Mesendoderm (in vitro differentiated cells): ENCODE data around the gene MAP4.
"Not testable (repeated sequence)": the region's sequence is repeated elsewhere in the genome, so short reads cannot be mapped to it uniquely, and the experiment has no call there.

ENCODE experiments used
- DNase-seq: peaks from one replicate; pipeline ENCODE4 v3.0.0; 2013
- H2AK5ac ChIP-seq: 2 replicates; pipeline ENCODE4 v1.6.1; 2013; ENCODE audit warnings: low read length, inconsistent platforms
- H2BK120ac ChIP-seq: 2 replicates; pipeline ENCODE4 v1.6.1; 2013; ENCODE audit warnings: low read depth, mild to moderate bottlenecking, low read length, moderate library complexity, mixed read lengths
- H2BK15ac ChIP-seq: replicated peaks from 2 replicates; pipeline ENCODE4 v1.6.1; 2013; ENCODE audit warnings: low read depth, mild to moderate bottlenecking, moderate library complexity
- H2BK5ac ChIP-seq: 2 replicates; pipeline ENCODE4 v1.6.1; 2013; ENCODE audit warnings: low read length, inconsistent platforms
- H3K18ac ChIP-seq: 2 replicates; pipeline ENCODE4 v1.6.1; 2013; ENCODE audit warnings: mild to moderate bottlenecking, low read length, mixed read lengths
- H3K23ac ChIP-seq: one replicate; pipeline ENCODE4 v1.6.1; 2013; ENCODE audit warnings: low read length
- H3K27ac ChIP-seq: 2 replicates; pipeline ENCODE4 v1.5.1; 2013; ENCODE audit warnings: low read depth, mild to moderate bottlenecking, inconsistent platforms, low read length, moderate library complexity
- H3K27me3 ChIP-seq: 2 replicates; pipeline ENCODE4 v1.6.1; 2013; ENCODE audit warnings: low read length, control low read depth, mild to moderate bottlenecking, inconsistent platforms; ENCODE audit not compliant: insufficient read depth, poor library complexity
- H3K36me3 ChIP-seq: 2 replicates; pipeline ENCODE4 v1.6.1; 2013; ENCODE audit warnings: low read length, inconsistent platforms; ENCODE audit not compliant: control insufficient read depth, insufficient read depth
- H3K4ac ChIP-seq: one replicate; pipeline ENCODE4 v1.6.1; 2013; ENCODE audit warnings: low read depth, mild to moderate bottlenecking, low read length, moderate library complexity
- H3K4me1 ChIP-seq: 2 replicates; pipeline ENCODE4 v1.6.1; 2013; ENCODE audit warnings: low read depth, low read length, inconsistent platforms; ENCODE audit not compliant: control insufficient read depth
- H3K4me2 ChIP-seq: 2 replicates; pipeline ENCODE4 v1.6.1; 2013; ENCODE audit warnings: low read length
- H3K4me3 ChIP-seq: 2 replicates; pipeline ENCODE4 v1.5.1; 2013; ENCODE audit warnings: mild to moderate bottlenecking, low read length
- H3K56ac ChIP-seq: one replicate; pipeline ENCODE4 v1.6.1; 2013; ENCODE audit warnings: low read length
- H3K79me1 ChIP-seq: 2 replicates; pipeline ENCODE4 v1.6.1; 2013; ENCODE audit warnings: low read length, inconsistent platforms
- H3K79me2 ChIP-seq: 2 replicates; pipeline ENCODE4 v1.6.1; 2013; ENCODE audit warnings: mild to moderate bottlenecking, low read length; ENCODE audit not compliant: control insufficient read depth, insufficient read depth
- H3K9ac ChIP-seq: 2 replicates; pipeline ENCODE4 v1.6.1; 2013; ENCODE audit warnings: low read length, inconsistent platforms
- H4K5ac ChIP-seq: one replicate; pipeline ENCODE4 v1.6.1; 2013; ENCODE audit warnings: low read length
- H4K8ac ChIP-seq: one replicate; pipeline ENCODE4 v1.6.1; 2013; ENCODE audit warnings: low read depth, mild to moderate bottlenecking, control low read depth, low read length, moderate library complexity
- WGBS: extraction: QIAGEN DNeasy Blood & Tissue Kit; methylation state at CpG from one replicate; pipeline ENCODE4 v1.1.7; 2013; ENCODE audit warnings: low lambda C conversion rate, missing lambda C conversion rate; ENCODE audit not compliant: insufficient coverage; ENCODE audit errors: extremely low coverage; 5-methylcytosine and 5-hydroxymethylcytosine counted together

The MAP4 gene

DNA sequence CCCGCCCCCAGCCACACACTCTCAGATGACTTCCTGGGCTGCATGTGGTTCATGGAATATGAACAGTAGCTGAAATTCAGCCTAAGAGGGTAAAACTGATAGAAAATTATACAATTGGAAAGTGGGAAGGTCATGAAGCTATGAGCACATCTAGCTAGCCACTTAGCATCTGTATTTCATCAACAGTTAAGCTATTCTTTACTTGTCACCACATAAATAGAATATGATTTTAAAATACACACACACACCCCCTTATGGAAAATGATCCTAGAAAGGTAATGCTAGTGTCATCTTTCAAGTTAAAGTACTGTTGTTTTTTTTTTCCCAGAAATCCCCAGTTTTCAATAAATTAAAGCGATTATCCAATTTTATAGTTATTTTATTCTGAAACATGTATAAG, 3.6 kb downstream of the MAP4 start:
- Histone ChIP-seq H2BK15ac (no peak overlapping the region), H2AK5ac (no peak overlapping the region), H3K27ac (no peak overlapping the region), H3K9ac (no peak overlapping the region), H2BK120ac (no peak overlapping the region), H3K4me2 (no peak overlapping the region), H3K18ac (no peak overlapping the region), H2BK5ac (no peak overlapping the region), H4K8ac (no peak overlapping the region), H3K4ac (no peak overlapping the region), H4K5ac (no peak overlapping the region), H3K4me3 (no peak overlapping the region), H3K79me1 (peaks cover 26% of the 10 kb centered on the region), H3K36me3 (no peaks in the 10 kb centered on the region), H3K56ac (no peak overlapping the region), H3K27me3 (no peaks in the 10 kb centered on the region), H3K23ac (no peak overlapping the region), H3K4me1 (peaks cover 2% of the 10 kb centered on the region), H3K79me2 (peaks cover 36% of the 10 kb centered on the region)
- no peak for DNase-seq
- WGBS = no CpG with 5 or more reads among the region's 2 CpGs

DNA sequence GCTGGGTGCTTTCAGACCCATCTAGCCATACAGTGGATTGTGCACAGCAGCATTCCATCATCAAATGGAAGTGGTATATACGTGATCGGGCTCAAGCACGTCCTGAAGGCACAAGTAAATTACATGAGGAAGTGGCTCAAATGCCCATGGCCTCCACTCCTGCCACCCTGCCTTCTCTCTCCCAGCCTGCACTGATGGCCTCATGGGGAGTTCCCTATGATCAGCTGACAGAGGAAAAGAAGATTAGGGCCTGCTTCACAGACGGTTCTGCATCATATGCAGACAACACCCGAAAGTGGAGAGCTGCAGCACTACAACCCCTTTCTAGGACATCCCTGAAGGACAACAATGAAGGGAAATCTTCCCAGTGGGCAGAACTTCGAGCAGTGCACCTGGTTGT, 8.2 kb downstream of the MAP4 start:
- not testable (repeated sequence) for H2BK15ac ChIP-seq, H3K36me3 ChIP-seq, H3K56ac ChIP-seq, H4K5ac ChIP-seq, H3K23ac ChIP-seq, H3K4ac ChIP-seq, H3K4me3 ChIP-seq, H3K27me3 ChIP-seq, H2BK120ac ChIP-seq, H3K4me1 ChIP-seq, H3K18ac ChIP-seq, H3K27ac ChIP-seq, H4K8ac ChIP-seq, H3K4me2 ChIP-seq, H2BK5ac ChIP-seq, DNase-seq, H2AK5ac ChIP-seq, H3K9ac ChIP-seq
- no CpG with 5 or more reads among the region's 6 CpGs for WGBS
- Histone ChIP-seq H3K79me2 (peaks cover 30% of the 10 kb centered on the region), H3K79me1 (peaks cover 28% of the 10 kb centered on the region)

DNA sequence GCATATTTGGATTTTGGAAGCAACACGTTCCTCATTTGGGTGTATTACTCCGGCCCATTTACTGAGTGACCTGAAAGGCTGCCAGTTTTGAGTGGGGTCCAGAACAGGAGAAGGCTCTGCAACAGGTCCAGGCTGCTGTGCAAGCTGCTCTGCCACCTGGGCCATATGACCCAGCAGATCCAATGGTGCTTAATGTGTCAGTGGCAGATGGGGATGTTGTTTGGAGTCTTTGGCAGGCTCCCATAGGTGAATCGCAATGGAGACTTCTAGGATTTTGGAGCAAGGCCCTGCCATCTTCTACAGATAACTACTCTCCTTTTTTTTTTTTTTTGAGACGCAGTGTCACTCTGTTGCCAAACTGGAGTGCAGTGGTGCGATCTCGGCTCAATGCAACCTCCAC, 8.9 kb downstream of the MAP4 start:
- not testable (repeated sequence) for H2BK120ac ChIP-seq, H3K4ac ChIP-seq, H3K27ac ChIP-seq, H3K36me3 ChIP-seq, H3K9ac ChIP-seq, H4K5ac ChIP-seq, H3K56ac ChIP-seq, H3K23ac ChIP-seq, DNase-seq, H4K8ac ChIP-seq, H3K4me1 ChIP-seq, H2BK5ac ChIP-seq, H2BK15ac ChIP-seq, H3K27me3 ChIP-seq, H3K18ac ChIP-seq, H3K4me3 ChIP-seq, H2AK5ac ChIP-seq, H3K4me2 ChIP-seq
- H3K79me1 ChIP-seq = peaks cover 28% of the 10 kb centered on the region
- no CpG with 5 or more reads among the region's 6 CpGs for WGBS
- H3K79me2 ChIP-seq = peaks cover 29% of the 10 kb centered on the region

DNA sequence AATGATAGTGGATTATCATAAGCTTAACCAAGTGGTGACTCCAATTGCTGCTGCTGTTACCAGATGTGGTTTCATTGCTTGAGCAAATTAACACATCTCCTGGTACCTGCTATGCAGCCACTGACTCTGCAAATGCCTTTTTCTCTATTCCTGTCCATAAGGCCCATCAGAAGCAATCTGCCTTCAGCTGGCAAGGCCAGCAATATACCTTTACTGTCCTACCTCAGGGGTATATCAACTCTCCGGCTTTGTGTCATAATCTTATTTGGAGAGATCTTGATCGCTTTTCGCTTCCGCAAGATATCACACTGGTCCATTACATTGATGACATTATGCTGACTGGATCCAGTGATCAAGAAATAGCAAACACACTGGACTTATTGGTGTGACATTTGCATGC, 9.4 kb downstream of the MAP4 start:
- H3K36me3 ChIP-seq, H3K4me3 ChIP-seq: not testable (repeated sequence)
- no CpG with 5 or more reads among the region's 4 CpGs for WGBS

DNA sequence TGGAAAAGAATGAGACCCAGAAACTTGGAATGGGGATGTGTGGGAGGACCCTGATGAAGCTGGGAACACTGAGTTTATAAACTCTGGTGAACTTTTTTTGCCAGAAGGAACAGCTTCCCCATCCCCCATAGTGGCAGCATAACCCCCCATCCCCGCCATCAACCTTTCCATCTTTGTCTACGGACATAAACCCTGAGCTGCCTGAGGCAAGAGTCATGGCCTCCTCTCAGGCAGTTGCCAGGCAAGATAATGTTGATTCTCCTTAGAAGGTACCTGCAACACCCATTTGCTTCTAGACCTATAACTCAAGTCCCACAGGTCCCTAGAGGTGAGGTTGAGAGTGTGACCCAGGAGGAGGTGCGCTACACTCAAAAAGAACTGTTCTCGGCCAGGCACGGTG, 11.5 kb downstream of the MAP4 start:
- Histone ChIP-seq H3K4me1 (no peaks in the 10 kb centered on the region), H4K5ac (no peak overlapping the region), H3K9ac (no peak overlapping the region), H4K8ac (no peak overlapping the region), H2AK5ac (no peak overlapping the region), H2BK5ac (no peak overlapping the region), H2BK120ac (no peak overlapping the region), H3K23ac (no peak overlapping the region), H3K79me2 (peaks cover 16% of the 10 kb centered on the region), H3K79me1 (peaks cover 22% of the 10 kb centered on the region), H2BK15ac (no peak overlapping the region), H3K4ac (no peak overlapping the region), H3K4me3 (no peak overlapping the region), H3K56ac (no peak overlapping the region), H3K27me3 (no peaks in the 10 kb centered on the region), H3K27ac (no peak overlapping the region), H3K36me3 (no peaks in the 10 kb centered on the region), H3K18ac (no peak overlapping the region), H3K4me2 (no peak overlapping the region)
- DNase-seq = no peak
- WGBS = no CpG with 5 or more reads among the region's 5 CpGs

More for the DNA sequence above, 9.4 kb downstream of the MAP4 start:
- not testable (repeated sequence) for H3K4me1 ChIP-seq, H2BK120ac ChIP-seq, H3K4me2 ChIP-seq, H4K5ac ChIP-seq, DNase-seq, H3K27me3 ChIP-seq, H3K9ac ChIP-seq, H3K4ac ChIP-seq, H3K56ac ChIP-seq, H2BK15ac ChIP-seq, H2BK5ac ChIP-seq, H4K8ac ChIP-seq, H3K23ac ChIP-seq, H3K27ac ChIP-seq, H2AK5ac ChIP-seq, H3K18ac ChIP-seq
- Histone ChIP-seq H3K79me2 (peaks cover 24% of the 10 kb centered on the region), H3K79me1 (peaks cover 27% of the 10 kb centered on the region)

DNA sequence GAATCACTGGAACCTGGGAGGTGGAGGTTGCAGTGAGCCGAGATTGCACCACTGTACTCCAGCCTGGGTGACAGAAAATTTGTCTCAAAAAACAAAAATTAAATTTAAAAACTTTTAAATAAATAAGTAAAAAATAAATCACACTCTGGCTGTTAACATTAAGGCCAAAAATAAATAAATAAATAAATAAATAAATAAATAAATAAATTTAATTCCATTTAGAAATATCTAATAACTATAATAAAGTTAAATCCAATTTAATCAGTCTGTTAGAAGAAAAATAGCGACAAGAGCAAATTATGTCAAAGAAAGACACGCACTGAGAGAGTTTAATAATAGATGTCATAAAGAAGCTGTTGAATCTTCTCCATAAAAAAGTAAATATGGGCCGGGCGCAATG, 13.4 kb downstream of the MAP4 start:
- no peaks in the 10 kb centered on the region for H3K27me3 ChIP-seq

More for the DNA sequence above, 13.4 kb downstream of the MAP4 start:
- H3K56ac ChIP-seq = no peak overlapping the region
- H2BK120ac ChIP-seq = no peak overlapping the region
- H4K8ac ChIP-seq = no peak overlapping the region
- no peak overlapping the region for H3K27ac ChIP-seq
- no peaks in the 10 kb centered on the region for H3K36me3 ChIP-seq
- no peak overlapping the region for H4K5ac ChIP-seq
- no peak overlapping the region for H3K9ac ChIP-seq
- no peak overlapping the region for H3K4me3 ChIP-seq
- no peak overlapping the region for H3K4ac ChIP-seq
- H3K4me1 ChIP-seq = no peaks in the 10 kb centered on the region
- H3K4me2 ChIP-seq = no peak overlapping the region
- peaks cover 10% of the 10 kb centered on the region for H3K79me2 ChIP-seq
- no peak overlapping the region for H2BK5ac ChIP-seq
- WGBS = no CpG with 5 or more reads among the region's 5 CpGs
- H3K23ac ChIP-seq = no peak overlapping the region
- no peak overlapping the region for H2BK15ac ChIP-seq
- H3K18ac ChIP-seq = no peak overlapping the region
- peaks cover 15% of the 10 kb centered on the region for H3K79me1 ChIP-seq
- no peak for DNase-seq
- H2AK5ac ChIP-seq = no peak overlapping the region
